ENCODE results near the gene DUOXA1. TPM values are rescaled to one million over a fixed set of nuclear protein-coding genes. Genes with fewer than 3 reads are reported as not detected.
"Not testable (repeated sequence)": the region's sequence is repeated elsewhere in the genome, so short reads cannot be mapped to it uniquely, and the experiment has no call there.

Gene DUOXA1
- total RNA-seq, 2 experiments from 2014 or later, result not detected

DNA sequence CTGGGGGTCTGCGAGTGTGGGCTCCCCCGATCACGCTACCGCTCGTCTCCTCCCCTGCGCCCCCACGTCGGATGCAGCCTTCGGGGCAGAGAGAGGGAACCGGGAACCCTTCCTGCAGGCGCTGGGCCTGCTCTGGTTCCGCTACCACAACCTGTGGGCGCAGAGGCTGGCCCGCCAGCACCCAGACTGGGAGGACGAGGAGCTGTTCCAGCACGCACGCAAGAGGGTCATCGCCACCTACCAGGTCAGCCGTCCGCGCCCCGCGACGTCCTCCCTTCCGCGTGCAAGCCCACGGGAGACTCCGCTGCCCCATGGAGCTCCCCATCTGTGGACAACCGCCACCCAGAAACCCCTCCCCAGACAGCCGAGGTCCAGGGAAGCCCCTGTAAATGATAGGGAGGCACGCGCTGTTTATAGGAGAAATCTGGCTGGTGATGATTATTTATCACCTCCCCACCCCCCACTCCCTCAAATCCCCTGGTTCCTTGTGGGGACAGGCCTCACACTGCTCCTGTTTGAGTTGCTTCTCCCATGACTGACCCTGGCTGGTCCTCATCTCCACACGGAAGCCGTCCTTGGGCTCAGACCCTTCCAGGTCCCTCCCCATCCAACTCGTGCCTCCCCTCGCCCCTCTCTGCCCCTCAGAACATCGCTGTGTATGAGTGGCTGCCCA lies 6.2 kb upstream of the DUOXA1 start:
- H3K27ac Mint-ChIP-seq; H3K36me3 Mint-ChIP-seq (ENCODE audit: low read depth); DNase-seq; H3K9me3 Mint-ChIP-seq; POLR2A ChIA-PET; H3K4me3 Mint-ChIP-seq: not testable (repeated sequence)
- peaks cover 11% of the 10 kb centered on the region for H3K4me1 Mint-ChIP-seq
- CTCF ChIA-PET, result interaction anchor here (1.3 to 1.6 kb wide), 2 partner anchors 8 to 18 kb away, joined by 3 to 4 read pairs; no protein-coding TSS in a partner anchor
- H3K27me3 Mint-ChIP-seq, result peaks cover 49% of the 10 kb centered on the region

DNA sequence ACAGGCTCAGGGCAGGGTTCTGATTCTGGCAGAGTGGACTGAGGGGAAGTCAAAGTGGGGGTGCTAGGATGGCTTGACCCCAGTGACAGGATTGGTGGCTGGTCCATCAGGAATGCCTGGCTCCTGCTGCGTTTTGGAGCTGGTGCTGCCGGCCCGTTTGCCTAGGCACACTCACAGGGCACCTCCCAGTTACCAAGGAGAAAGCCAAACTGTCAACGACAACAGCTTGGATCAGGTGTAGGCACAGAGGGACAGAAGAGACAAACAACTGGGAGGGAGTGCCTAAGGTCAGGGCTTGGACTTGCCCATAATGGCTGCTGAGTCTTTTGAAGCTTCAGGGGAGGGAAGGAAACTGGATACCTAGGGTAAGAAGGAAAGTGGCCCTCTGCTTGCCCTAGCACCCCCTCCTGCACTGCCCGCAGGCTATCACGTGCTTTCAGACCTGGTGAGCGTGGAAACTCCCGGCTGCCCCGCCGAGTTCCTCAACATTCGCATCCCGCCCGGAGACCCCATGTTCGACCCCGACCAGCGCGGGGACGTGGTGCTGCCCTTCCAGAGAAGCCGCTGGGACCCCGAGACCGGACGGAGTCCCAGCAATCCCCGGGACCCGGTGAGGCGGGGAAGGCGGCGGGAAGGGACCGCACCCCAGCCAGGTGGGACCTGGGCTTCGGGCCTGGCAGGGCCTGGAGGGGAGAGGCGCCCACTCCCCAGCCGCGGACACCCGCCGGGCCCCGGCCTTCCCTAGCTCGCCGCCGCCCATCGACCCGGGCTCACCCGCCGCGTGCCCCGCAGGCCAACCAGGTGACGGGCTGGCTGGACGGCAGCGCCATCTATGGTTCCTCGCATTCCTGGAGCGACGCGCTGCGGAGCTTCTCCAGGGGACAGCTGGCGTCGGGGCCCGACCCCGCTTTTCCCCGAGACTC lies 5.3 kb upstream of the DUOXA1 start:
- POLR2A ChIA-PET, result no interaction called here
- Mint-ChIP-seq H3K4me3 (no peak overlapping the region), H3K27me3 (peaks cover 57% of the 10 kb centered on the region), H3K9me3 (no peaks in the 10 kb centered on the region), H3K27ac (no peak overlapping the region), H3K36me3 (ENCODE audit: low read depth) (no peaks in the 10 kb centered on the region), H3K4me1 (peaks cover 13% of the 10 kb centered on the region)
- CTCF ChIA-PET, result interaction anchor here (0.9 to 1.6 kb wide), 3 partner anchors 9 to 30 kb away, joined by 3 to 4 read pairs (median 3); no protein-coding TSS in a partner anchor
- no peak for DNase-seq

DNA sequence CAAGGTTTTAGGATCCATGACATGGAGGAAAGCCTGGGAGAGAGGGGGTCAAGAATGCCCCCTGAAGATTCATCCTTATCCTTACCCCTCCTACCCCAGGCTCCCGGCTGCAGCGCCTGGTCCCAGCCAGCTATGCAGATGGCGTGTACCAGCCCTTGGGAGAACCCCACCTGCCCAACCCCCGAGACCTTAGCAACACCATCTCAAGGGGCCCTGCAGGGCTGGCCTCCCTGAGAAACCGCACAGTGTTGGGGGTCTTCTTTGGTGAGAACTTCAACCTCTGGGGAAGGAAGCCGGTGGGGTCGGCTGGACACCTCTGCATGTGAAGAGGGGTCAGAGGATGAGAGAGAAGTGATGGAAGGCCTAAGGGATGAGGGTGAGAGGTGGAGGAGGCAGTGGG lies 4.4 kb upstream of the DUOXA1 start:
- Mint-ChIP-seq H3K36me3 (ENCODE audit: low read depth) (no peaks in the 10 kb centered on the region), H3K4me1 (peaks cover 13% of the 10 kb centered on the region), H3K9me3 (no peaks in the 10 kb centered on the region), H3K27me3 (peaks cover 61% of the 10 kb centered on the region), H3K4me3 (no peak overlapping the region), H3K27ac (no peak overlapping the region)
- POLR2A ChIA-PET, result no interaction called here
- DNase-seq, result no peak
- CTCF ChIA-PET, result no interaction called here

DNA sequence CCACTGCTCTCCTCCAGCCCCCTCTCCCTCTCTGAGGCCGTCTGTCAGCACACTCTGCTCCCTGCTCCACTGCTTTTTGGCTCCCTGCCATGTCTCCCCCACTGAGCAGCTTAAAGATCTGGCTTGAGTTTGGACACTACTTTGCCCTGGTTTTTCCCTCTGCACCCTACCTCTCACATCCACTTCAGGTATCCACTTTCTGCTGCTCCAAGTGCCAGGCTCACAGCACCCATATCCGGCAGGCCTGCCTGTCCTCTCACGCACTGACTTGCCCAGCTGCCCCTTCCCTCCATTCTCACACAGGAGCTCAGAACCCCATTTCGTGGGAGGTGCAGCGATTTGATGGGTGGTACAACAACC lies 3.9 kb upstream of the DUOXA1 start:
- Mint-ChIP-seq H3K36me3 (ENCODE audit: low read depth) (no peaks in the 10 kb centered on the region), H3K4me1 (peaks cover 16% of the 10 kb centered on the region), H3K4me3 (no peak overlapping the region), H3K27ac (no peak overlapping the region), H3K9me3 (no peaks in the 10 kb centered on the region), H3K27me3 (peaks cover 66% of the 10 kb centered on the region)
- CTCF ChIA-PET, result interaction anchor here (1.3 kb wide), 1 partner anchor 66 kb away, joined by 3 read pairs; no protein-coding TSS in a partner anchor
- no peak for DNase-seq
- POLR2A ChIA-PET, result no interaction called here

DNA sequence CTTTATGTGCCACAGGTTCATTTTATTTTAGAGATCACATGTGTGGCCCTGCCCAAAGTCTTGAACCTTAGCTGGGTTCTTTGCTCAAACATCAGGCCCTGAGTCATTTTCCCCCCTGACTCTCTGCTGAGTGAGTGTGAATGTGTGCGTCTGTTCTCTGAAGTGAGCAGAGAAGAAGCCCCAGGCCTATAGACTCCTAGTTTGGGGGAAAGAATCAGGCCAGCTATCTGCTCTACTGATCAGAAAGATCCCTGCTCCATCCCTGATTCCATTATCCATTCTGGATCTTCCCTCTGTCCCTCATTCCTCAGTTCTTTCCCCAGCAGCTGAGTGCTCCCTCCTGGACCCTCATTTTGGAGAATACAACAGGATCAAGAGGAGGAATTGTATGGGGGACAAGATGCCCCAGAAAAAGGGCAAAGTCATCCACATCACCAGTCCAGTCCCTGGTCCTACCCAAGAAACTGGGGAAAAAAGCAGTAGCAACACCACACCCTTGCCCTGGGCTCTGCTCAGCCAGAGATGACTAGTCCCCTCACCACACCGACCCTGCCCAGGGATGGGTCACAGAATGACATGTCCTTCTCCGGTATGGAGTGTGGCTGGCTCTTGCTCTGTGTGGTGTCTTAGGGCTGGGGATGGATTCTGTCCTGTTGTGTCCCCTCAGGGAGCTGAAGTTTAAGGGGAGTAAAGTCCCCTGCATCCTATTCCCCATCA lies 3.3 kb upstream of the DUOXA1 start:
- Mint-ChIP-seq H3K4me3 (no peak overlapping the region), H3K9me3 (no peaks in the 10 kb centered on the region), H3K36me3 (ENCODE audit: low read depth) (no peaks in the 10 kb centered on the region), H3K4me1 (peaks cover 18% of the 10 kb centered on the region), H3K27ac (no peak overlapping the region), H3K27me3 (peaks cover 71% of the 10 kb centered on the region)
- ChIA-PET CTCF (interaction anchor here (1.3 kb wide), 1 partner anchor 67 kb away, joined by 3 read pairs; no protein-coding TSS in a partner anchor), POLR2A (no interaction called here)
- no peak for DNase-seq

DNA sequence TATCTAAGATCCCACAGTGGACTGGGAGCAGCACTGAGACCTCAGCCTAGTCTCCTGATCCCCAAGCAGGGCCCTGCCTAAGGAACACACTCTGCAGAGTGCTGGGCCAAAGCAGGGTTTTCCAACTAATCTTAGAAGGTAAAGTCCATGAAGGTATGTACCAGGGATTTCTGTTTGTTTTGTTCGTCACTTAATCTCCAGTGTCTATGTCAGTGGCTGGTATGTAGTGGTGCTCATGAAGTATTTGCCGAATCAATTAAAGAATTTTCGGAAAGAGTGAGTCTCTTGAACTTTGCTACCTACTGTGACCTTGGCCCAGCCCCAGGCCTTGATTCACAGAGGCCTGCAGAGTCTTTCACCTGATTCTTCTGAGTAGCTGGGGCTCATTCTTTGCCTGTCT lies 1.8 kb upstream of the DUOXA1 start:
- no peak for DNase-seq
- Mint-ChIP-seq H3K4me1 (peaks cover 17% of the 10 kb centered on the region), H3K9me3 (no peaks in the 10 kb centered on the region), H3K27ac (no peak overlapping the region), H3K36me3 (ENCODE audit: low read depth) (no peaks in the 10 kb centered on the region), H3K4me3 (no peak overlapping the region), H3K27me3 (peaks cover 77% of the 10 kb centered on the region)
- POLR2A ChIA-PET, result no interaction called here
- CTCF ChIA-PET, result interaction anchor here (0.6 to 2.7 kb wide), 4 partner anchors 13 to 1623 kb away, joined by 3 to 18 read pairs (median 3); no protein-coding TSS in a partner anchor

DNA sequence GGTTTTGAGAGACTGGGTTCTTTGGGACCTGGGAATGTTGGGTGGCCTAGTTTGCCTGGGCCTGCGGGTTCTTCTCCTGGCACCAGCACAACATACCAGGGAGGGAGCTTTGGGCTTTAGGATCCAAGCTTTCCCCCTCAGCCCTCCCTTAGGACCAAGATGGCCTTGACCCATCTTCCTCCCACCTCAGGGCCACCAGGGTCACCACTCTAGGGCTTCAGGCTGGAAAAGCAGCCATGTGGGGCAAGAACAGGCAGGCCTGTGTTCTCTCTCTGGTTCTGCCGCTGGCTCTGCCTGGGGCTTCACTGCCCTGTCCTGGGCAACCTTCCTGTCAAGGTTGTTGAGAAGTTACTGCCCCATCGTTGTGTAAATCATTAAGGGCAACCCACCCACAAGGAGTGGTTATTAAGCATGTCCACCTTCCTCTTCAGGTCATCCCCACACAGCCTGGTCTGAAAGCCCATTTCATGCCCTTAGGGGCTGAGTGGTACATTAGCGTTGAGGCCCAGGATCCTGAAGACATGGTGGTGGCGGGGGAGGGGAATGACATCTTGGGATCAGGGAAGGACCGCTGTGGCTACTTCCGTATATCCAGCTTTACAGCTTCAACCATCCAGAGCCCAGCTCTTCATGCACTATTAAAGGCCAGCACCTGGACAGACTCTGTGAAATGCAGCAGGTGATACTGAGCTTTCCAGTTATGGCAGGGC lies 767 bp upstream of the DUOXA1 start:
- H3K36me3 Mint-ChIP-seq (ENCODE audit: low read depth), result no peaks in the 10 kb centered on the region
- no peaks in the 10 kb centered on the region for H3K9me3 Mint-ChIP-seq
- POLR2A ChIA-PET, result no interaction called here
- CTCF ChIA-PET, result interaction anchor here (1.1 to 2.7 kb wide), 2 partner anchors 12 to 277 kb away, joined by 4 to 18 read pairs; no protein-coding TSS in a partner anchor
- H3K27me3 Mint-ChIP-seq, result peaks cover 81% of the 10 kb centered on the region
- peaks cover 12% of the 10 kb centered on the region for H3K4me1 Mint-ChIP-seq
- H3K27ac Mint-ChIP-seq, result no peak overlapping the region
- DNase-seq, result no peak
- no peak overlapping the region for H3K4me3 Mint-ChIP-seq

DNA sequence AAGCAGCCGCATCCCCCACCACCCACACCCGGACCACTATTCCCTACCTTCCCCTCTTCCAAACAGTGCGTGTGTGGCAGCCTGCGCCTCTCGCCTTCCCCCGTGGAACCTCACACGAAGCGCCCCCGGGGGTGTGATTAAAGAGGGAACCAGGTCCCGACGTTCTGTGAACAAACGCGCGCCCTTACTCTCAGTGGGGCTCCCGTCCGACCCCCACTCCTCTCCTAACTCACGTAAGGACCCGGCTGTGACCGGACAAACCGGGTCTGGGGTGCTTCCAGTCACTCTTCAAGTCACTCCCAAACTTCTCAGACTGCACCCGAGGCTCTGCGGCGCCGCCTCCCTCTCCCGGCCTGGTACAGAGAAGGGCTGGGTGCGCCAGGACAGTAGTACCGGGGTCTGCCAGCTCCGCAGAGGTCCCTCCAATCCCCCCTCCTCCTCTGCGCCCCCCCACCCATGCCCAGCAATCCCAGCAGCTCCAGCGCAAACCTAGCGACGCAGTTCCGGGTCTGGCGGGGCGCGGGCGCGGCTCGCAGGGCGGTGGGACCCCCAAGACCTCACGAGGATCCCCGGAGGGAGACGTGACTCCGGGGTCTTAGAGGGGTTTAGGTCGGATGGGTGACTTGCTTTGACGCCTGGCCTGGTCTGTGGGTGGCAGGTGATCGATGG lies 574 bp downstream of the DUOXA1 start:
- Mint-ChIP-seq H3K4me1 (peaks cover 7% of the 10 kb centered on the region), H3K4me3 (no peak overlapping the region), H3K27ac (no peak overlapping the region), H3K27me3 (peaks cover 83% of the 10 kb centered on the region), H3K9me3 (no peaks in the 10 kb centered on the region), H3K36me3 (ENCODE audit: low read depth) (no peaks in the 10 kb centered on the region)
- CTCF ChIA-PET, result interaction anchor here (1.2 kb wide), 1 partner anchor 11 kb away, joined by 3 read pairs; no protein-coding TSS in a partner anchor
- no peak for DNase-seq
- POLR2A ChIA-PET, result no interaction called here

DNA sequence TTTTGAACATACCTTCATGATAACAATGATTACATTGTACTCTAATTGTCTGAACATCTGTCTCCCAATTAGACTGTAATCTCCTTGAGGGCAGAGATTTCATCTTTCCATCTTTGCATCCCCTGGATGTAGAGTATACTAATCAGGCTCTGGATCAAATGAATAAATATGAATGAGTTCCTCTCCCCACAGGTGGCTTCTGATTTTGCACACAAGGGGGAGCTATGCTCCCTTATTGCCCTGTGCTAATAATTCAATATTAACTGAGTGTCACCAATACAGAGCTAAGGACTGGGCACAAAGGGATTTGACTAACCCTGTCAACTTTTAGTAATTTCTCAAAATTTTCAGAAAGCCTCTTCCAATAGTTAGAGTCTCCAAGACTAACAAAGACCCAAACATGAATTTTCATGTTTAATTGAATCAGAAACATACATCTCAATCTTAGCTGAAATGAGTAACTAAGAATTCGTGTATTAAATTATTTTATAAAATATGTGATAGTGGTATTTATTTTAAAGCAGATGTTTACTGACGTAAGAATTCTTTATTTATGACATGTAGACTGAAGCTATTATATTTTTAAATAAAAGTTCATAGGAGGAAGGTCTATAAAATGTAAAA lies 3.0 kb downstream of the DUOXA1 start:
- Mint-ChIP-seq H3K27ac (no peak overlapping the region), H3K36me3 (ENCODE audit: low read depth) (no peaks in the 10 kb centered on the region), H3K4me1 (peaks cover 7% of the 10 kb centered on the region), H3K9me3 (no peaks in the 10 kb centered on the region), H3K27me3 (peaks cover 72% of the 10 kb centered on the region), H3K4me3 (no peak overlapping the region)
- POLR2A ChIA-PET, result no interaction called here
- DNase-seq, result peak; percentile 45
- CTCF ChIA-PET, result interaction anchor here (1.1 to 1.8 kb wide), 3 partner anchors 9 to 17 kb away, joined by 3 to 9 read pairs (median 3); no protein-coding TSS in a partner anchor

DNA sequence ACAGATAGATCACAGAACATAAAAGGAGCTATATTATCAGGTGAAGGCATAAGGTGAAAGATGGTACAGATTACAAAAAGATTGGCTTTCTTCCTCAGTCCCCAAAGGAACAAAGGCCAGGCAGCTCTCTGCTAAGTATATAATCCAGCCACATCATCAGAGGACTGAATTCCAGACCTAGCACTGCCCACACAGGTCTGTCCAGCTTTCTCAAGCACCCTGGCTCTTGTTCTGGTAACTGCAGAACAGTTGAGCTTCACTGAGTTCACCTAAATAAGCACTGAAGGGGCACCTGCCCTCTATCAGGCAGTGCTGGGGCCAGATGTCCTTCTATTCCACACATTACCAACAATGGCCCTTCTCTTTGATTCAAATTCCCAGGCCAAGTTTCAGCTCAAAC lies 6.3 kb downstream of the DUOXA1 start:
- Mint-ChIP-seq H3K4me1 (peaks cover under 1% of the 10 kb centered on the region), H3K9me3 (no peaks in the 10 kb centered on the region), H3K4me3 (no peak overlapping the region), H3K36me3 (ENCODE audit: low read depth) (no peaks in the 10 kb centered on the region), H3K27me3 (peaks cover 52% of the 10 kb centered on the region), H3K27ac (no peak overlapping the region)
- ChIA-PET CTCF (no interaction called here), POLR2A (no interaction called here)
- no peak for DNase-seq

DNA sequence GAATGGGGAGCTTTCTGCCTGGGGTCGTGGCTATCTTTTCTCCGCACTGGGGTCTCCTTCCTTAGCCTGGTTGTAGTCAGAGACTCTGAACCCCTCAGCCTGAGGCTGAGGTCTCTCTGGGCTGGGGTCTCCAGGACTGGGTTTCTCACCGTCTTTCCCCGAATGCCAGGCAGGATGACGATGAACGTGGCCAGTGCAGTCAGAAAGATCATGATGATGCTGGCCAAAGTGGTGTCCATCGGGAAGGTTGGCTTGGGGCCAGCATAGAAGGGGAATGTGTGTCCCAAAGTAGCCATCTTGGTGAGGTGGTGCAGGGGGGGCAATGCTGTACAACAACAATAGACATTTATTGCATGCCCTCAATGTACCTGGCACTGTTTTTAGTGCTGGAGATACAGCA lies 7.0 kb downstream of the DUOXA1 start:
- Mint-ChIP-seq H3K27ac (no peak overlapping the region), H3K27me3 (peaks cover 51% of the 10 kb centered on the region), H3K4me1 (peaks cover 5% of the 10 kb centered on the region), H3K4me3 (no peak overlapping the region), H3K9me3 (no peaks in the 10 kb centered on the region), H3K36me3 (ENCODE audit: low read depth) (no peaks in the 10 kb centered on the region)
- ChIA-PET CTCF (no interaction called here), POLR2A (no interaction called here)
- DNase-seq, result no peak

Data from activated CD4-positive, alpha-beta T cell treated with anti-CD3 and anti-CD28 coated beads, Interleukin-2, amount 10 ng/mL, durations not matched to agents 7 days and 5 days (primary cell).